GM12875 (cell line): Measurements from ENCODE around the gene IMPDH1.

Experiments used
- H3K4me3 ChIP-seq: one replicate; pipeline ENCODE4 v1.5.1; 2011; ENCODE audit warnings: low read depth, low read length, control low read depth
- TF ChIP-seq, protein P1 (sequence below): IDR thresholded peaks from 2 replicates; pipeline ENCODE4 v1.5.1; 2011; ENCODE audit warnings: low read depth, mild to moderate bottlenecking, control low read depth, inconsistent platforms, low read length, moderate library complexity, borderline replicate concordance; ENCODE audit not compliant: insufficient read depth

The IMPDH1 gene

DNA sequence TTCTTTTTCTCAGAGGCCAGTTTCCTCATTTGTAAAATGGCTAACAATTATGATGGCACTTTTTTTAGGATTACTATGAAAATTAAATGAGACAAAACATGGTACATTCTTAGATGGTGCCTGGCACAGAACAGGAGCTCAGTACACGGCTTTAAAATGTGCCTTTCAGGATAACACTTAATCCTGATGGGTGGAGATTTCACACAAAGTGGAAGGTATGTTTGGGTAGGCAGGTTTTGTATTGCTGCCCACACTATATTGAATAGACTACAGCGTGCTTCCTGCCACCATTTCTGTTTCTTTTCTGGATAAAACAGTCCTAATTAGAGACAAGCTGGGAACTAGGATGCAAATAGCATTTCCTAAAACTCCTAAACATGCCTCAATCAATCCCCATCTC lies 22.0 kb upstream of the IMPDH1 start:
- no peak overlapping the region for H3K4me3 ChIP-seq
- TF ChIP-seq, protein P1, sequence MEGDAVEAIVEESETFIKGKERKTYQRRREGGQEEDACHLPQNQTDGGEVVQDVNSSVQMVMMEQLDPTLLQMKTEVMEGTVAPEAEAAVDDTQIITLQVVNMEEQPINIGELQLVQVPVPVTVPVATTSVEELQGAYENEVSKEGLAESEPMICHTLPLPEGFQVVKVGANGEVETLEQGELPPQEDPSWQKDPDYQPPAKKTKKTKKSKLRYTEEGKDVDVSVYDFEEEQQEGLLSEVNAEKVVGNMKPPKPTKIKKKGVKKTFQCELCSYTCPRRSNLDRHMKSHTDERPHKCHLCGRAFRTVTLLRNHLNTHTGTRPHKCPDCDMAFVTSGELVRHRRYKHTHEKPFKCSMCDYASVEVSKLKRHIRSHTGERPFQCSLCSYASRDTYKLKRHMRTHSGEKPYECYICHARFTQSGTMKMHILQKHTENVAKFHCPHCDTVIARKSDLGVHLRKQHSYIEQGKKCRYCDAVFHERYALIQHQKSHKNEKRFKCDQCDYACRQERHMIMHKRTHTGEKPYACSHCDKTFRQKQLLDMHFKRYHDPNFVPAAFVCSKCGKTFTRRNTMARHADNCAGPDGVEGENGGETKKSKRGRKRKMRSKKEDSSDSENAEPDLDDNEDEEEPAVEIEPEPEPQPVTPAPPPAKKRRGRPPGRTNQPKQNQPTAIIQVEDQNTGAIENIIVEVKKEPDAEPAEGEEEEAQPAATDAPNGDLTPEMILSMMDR, result no peak

DNA sequence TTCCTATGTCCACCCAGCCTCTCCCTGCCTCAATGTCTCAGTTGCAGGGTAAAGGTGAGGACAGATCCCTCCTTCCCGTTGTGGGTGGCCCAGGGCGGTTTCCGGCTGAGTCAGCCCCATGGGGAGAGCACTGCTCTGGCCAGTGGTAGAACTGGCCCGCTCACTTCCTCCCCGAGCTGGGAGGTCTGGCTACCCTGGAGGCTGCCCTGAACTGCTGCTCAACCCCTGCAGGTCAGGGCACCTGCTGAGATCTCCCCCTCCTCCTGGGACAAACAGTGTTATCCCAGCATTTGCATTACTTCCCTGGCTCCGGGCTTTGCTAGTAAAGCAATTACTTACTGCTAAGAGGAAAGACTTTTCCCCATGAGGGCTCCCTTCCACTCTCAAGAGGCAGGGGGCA lies 21.4 kb upstream of the IMPDH1 start:
- no peak overlapping the region for H3K4me3 ChIP-seq
- TF ChIP-seq, protein P1, result no peak

DNA sequence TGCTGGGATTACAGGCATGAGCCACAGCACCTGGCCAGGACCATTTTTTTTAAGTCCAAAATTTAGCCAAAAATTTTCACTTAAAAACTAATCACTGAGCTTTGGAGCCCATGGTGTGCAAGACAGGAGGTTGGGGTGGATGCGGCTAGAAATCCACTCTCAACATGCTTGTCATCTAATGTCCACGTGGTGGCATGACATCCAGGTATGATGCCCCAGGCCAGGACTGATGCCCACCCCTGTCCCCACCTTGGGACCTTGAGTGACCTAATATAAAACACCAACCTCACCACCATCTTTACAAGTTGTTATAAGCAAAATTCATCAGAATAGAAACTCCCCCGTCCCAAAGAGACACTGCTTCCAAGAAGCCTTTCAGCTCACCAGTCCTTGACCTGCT lies 20.4 kb upstream of the IMPDH1 start:
- H3K4me3 ChIP-seq, result no peak overlapping the region
- TF ChIP-seq, protein P1, result no peak

DNA sequence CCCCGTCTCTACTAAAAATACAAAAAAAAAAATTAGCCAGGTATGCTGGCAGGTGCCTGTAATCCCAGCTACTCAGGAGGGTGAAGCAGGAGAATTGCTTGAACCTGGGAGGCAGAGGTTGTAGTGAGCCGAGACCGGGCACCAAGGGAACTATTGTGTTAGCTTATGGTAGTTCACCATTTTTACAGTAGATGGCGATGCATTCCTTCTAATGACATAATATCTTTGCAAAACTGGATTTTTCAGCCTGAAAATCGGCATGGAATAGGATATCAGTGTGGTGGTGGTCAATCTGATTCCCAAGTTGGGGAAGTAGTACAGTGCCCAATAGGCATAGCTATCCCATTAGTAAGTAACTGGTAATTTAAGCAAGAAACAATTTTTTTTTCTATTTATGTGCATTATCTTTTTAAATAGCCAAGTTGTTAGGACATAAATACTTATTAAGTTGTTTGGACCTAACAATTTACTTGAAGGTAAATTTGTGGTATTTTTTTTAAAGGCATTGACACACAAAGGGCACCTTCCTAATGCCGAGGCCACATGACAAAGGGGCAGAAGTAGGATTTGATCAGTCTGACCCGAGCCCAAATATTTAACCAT lies 17.6 kb upstream of the IMPDH1 start:
- H3K4me3 ChIP-seq, result no peak overlapping the region
- TF ChIP-seq, protein P1, result peak; percentile 53

DNA sequence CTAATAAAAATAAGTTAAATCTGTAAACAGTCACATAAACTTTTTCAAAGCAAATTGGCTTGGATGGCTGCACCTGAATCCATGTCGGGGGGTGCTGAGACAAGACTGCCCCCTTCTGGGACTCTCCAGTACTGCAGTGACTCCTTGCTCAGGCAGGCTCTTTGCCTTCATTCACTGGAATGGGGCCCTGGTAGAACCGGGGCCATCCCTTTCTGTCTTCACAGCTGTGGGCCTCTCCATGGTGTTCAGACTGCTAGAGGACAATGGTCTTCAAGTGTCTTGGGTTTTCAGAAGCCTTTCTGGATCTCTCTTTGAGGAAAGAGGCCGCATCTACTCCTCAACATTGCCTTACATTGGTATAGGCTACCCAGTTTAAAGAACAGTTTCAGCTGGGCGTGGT lies 16.1 kb upstream of the IMPDH1 start:
- H3K4me3 ChIP-seq, result no peak overlapping the region
- TF ChIP-seq, protein P1, result peak; percentile 93

DNA sequence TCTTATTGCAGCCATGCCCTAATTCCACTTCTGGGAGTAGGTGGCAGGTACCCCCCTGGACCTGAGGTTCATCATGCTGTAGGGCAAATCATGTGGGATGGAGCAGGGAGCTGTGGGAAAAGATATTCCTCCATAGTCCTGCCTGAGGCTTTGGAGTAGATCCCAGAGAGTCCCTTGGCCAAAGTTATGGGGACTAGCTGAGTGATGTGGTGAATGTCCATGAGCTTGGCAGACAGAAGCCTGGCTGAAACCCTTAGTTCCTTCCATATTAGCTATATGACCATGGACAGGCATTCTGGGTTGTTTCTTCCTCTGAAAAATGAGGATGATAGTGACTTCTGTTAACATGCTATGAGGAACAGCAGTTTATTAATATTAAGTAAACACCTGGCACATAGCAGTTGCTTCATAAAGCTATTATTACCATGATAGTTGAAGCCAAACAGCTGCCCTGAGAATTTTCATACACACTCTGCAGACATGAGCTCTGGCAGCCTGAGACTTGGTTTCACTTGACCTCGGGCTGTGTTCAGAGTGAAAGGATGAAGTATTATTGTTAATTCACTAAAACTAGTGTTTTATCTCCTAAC lies 15.0 kb upstream of the IMPDH1 start:
- no peak overlapping the region for H3K4me3 ChIP-seq
- TF ChIP-seq, protein P1, result no peak

DNA sequence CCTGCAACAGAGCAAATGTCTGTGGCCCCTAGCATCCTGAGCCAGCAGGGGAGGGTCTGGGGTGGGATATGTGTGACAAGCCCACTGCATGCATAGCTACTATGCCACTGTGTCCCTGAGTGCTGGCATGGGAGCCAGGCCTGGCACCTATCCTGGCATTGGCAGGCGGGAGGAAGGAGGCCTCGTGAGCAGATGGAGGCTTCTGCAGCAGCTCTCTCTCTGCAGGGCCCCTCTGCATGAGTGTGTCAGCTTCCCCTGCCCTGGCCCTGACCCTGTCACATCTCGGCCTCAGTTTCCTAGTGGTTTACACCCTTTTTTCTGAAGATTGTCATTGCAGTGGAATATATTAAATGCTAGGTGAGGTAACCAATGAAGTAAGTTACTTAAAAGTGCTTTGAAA lies 13.1 kb upstream of the IMPDH1 start:
- no peak overlapping the region for H3K4me3 ChIP-seq
- TF ChIP-seq, protein P1, result no peak
